Neural progenitor cell (in vitro differentiated cells): ENCODE data around the gene SLC9C1. TPM values are rescaled to one million over a fixed set of nuclear protein-coding genes. Genes with fewer than 3 reads are reported as not detected.
A peak's percentile ranks its signal among the peaks of the same experiment; 100 is the strongest.

Experiments used
- DNase-seq: peaks from one replicate; pipeline ENCODE4 v3.0.0-alpha.2; 2016; ENCODE audit warnings: low spot score
- H2AFZ ChIP-seq: fragments of 200-600 bp; sonication (generic); replicated peaks from 2 replicates; pipeline ENCODE4 v1.6.1; 2016; ENCODE audit warnings: antibody characterized with exemption
- H3F3A ChIP-seq: fragments of 200-600 bp; sonication (generic); 2 replicates; pipeline ENCODE4 v1.6.1; 2016; ENCODE audit warnings: antibody characterized with exemption, low read depth
- H3K27ac ChIP-seq: fragments of 200-600 bp; sonication (generic); 2 replicates; pipeline ENCODE4 v1.5.1; 2016; ENCODE audit warnings: mild to moderate bottlenecking
- H3K27me3 ChIP-seq: fragments of 200-600 bp; sonication (generic); 2 replicates; pipeline ENCODE4 v1.6.1; 2016; ENCODE audit warnings: mild to moderate bottlenecking, moderate library complexity
- H3K36me3 ChIP-seq: fragments of 200-600 bp; sonication (generic); 2 replicates; pipeline ENCODE4 v1.5.1; 2016
- H3K4me1 ChIP-seq: fragments of 200-600 bp; sonication (generic); 2 replicates; pipeline ENCODE4 v1.6.1; 2016; ENCODE audit warnings: mixed run types
- H3K4me2 ChIP-seq: fragments of 200-600 bp; sonication (generic); 2 replicates; pipeline ENCODE4 v1.6.1; 2016
- H3K4me3 ChIP-seq: fragments of 200-600 bp; sonication (generic); 2 replicates; pipeline ENCODE4 v1.5.1; 2016
- H3K79me2 ChIP-seq: fragments of 200-600 bp; sonication (generic); 2 replicates; pipeline ENCODE4 v1.6.1; 2016; ENCODE audit warnings: low read depth
- H3K9ac ChIP-seq: fragments of 200-600 bp; sonication (generic); 2 replicates; pipeline ENCODE4 v1.6.1; 2016
- H3K9me3 ChIP-seq: fragments of 200-600 bp; sonication (generic); 2 replicates; pipeline ENCODE4 v1.5.1; 2016; ENCODE audit warnings: low read depth
- H4K20me1 ChIP-seq: fragments of 200-600 bp; sonication (generic); 2 replicates; pipeline ENCODE4 v1.6.1; 2016; ENCODE audit warnings: low read depth
- H3K27ac Mint-ChIP-seq: 3 replicates; pipeline ENCODE4 v1.8.0; 2021; ENCODE audit warnings: mixed read lengths
- H3K27me3 Mint-ChIP-seq: 2 replicates; pipeline ENCODE4 v1.8.0; 2022; ENCODE audit warnings: low read depth, mild to moderate bottlenecking, inconsistent platforms, moderate library complexity, mixed read lengths; ENCODE audit not compliant: insufficient read depth
- H3K36me3 Mint-ChIP-seq: 3 replicates; pipeline ENCODE4 v1.8.0; 2021; ENCODE audit warnings: mixed read lengths
- H3K4me1 Mint-ChIP-seq: 3 replicates; pipeline ENCODE4 v1.8.0; 2021; ENCODE audit warnings: mixed read lengths
- H3K4me3 Mint-ChIP-seq: 3 replicates; pipeline ENCODE4 v1.8.0; 2021; ENCODE audit warnings: mild to moderate bottlenecking, moderate library complexity, mixed read lengths
- H3K9me3 Mint-ChIP-seq: 3 replicates; pipeline ENCODE4 v1.8.0; 2020; ENCODE audit warnings: mixed read lengths
- CTCF ChIP-seq: fragments of 200-600 bp; sonication (generic); IDR thresholded peaks from 2 replicates; pipeline ENCODE4 v1.5.1; 2017; ENCODE audit warnings: antibody characterized with exemption, mild to moderate bottlenecking
- EZH2 ChIP-seq: fragments of 200-600 bp; sonication (generic); IDR thresholded peaks from 2 replicates; pipeline ENCODE4 v1.6.1; 2017; ENCODE audit warnings: antibody characterized with exemption, mild to moderate bottlenecking, moderate library complexity
- EZH2phosphoT487 ChIP-seq: fragments of 200-600 bp; sonication (generic); IDR thresholded peaks from 2 replicates; pipeline ENCODE4 v1.6.1; 2017; ENCODE audit warnings: antibody characterized with exemption
- total RNA-seq: library from RNA; depleted of rRNA; stranded (reverse); fragments of >200 nt; gene quantifications from 2 replicates; pipeline ENCODE4 v1.2.3, GENCODE V29; 2015; ENCODE audit warnings: low replicate concordance

The SLC9C1 gene
- total RNA-seq, 1 donor from 2014 or later, result 1.3 TPM

GRCh38 chr3:112339134-112339533 lies 45.1 kb upstream of the SLC9C1 start:
- Mint-ChIP-seq H3K9me3 (peaks cover 18% of the 10 kb centered on the region), H3K27ac (no peak overlapping the region), H3K36me3 (peaks cover 56% of the 10 kb centered on the region), H3K4me1 (peaks cover 34% of the 10 kb centered on the region), H3K4me3 (no peak overlapping the region), H3K27me3 (no peaks in the 10 kb centered on the region)
- TF ChIP-seq CTCF (no peak), EZH2phosphoT487 (no peak), EZH2 (no peak)
- peaks cover 32% of the 10 kb centered on the region for H3K4me1 ChIP-seq
- peaks cover 49% of the 10 kb centered on the region for H4K20me1 ChIP-seq
- DNase-seq, result no peak
- H3K36me3 ChIP-seq, result peaks cover 25% of the 10 kb centered on the region
- no peak overlapping the region for H3K4me3 ChIP-seq
- no peak overlapping the region for H3K9ac ChIP-seq
- H3K9me3 ChIP-seq, result no peaks in the 10 kb centered on the region
- no peak overlapping the region for H3K27ac ChIP-seq
- H2AFZ ChIP-seq, result no peak overlapping the region
- H3F3A ChIP-seq, result no peaks in the 10 kb centered on the region
- peak overlapping the region; percentile 19 for H3K4me2 ChIP-seq
- H3K27me3 ChIP-seq, result no peaks in the 10 kb centered on the region
- peaks cover 100% of the 10 kb centered on the region for H3K79me2 ChIP-seq

GRCh38 chr3:112338727-112339056 lies 44.7 kb upstream of the SLC9C1 start:
- Mint-ChIP-seq H3K27me3 (no peaks in the 10 kb centered on the region), H3K4me3 (no peak overlapping the region), H3K4me1 (peaks cover 36% of the 10 kb centered on the region), H3K27ac (no peak overlapping the region), H3K9me3 (peaks cover 16% of the 10 kb centered on the region), H3K36me3 (peaks cover 51% of the 10 kb centered on the region)
- Histone ChIP-seq H3K9me3 (no peaks in the 10 kb centered on the region), H3F3A (no peaks in the 10 kb centered on the region), H3K4me1 (peaks cover 32% of the 10 kb centered on the region), H3K27me3 (no peaks in the 10 kb centered on the region), H3K27ac (no peak overlapping the region), H3K9ac (no peak overlapping the region), H2AFZ (no peak overlapping the region), H3K36me3 (peaks cover 21% of the 10 kb centered on the region), H3K4me2 (peak overlapping the region; percentile 17), H4K20me1 (peaks cover 49% of the 10 kb centered on the region), H3K4me3 (no peak overlapping the region), H3K79me2 (peaks cover 100% of the 10 kb centered on the region)
- no peak for DNase-seq
- TF ChIP-seq EZH2 (no peak), CTCF (no peak), EZH2phosphoT487 (no peak)

- Mint-ChIP-seq H3K4me1 (peaks cover 36% of the 10 kb centered on the region), H3K27me3 (no peaks in the 10 kb centered on the region), H3K4me3 (no peak overlapping the region), H3K27ac (no peak overlapping the region), H3K36me3 (peaks cover 49% of the 10 kb centered on the region), H3K9me3 (peaks cover 15% of the 10 kb centered on the region)
- no peak for TF ChIP-seq EZH2
- TF ChIP-seq EZH2phosphoT487, result no peak
- no peak for TF ChIP-seq CTCF
- Histone ChIP-seq H3K4me1 (peaks cover 32% of the 10 kb centered on the region), H3K9ac (no peak overlapping the region), H4K20me1 (peaks cover 49% of the 10 kb centered on the region), H3F3A (no peaks in the 10 kb centered on the region), H3K27ac (no peak overlapping the region), H3K4me2 (peak overlapping the region; percentile 17), H3K27me3 (no peaks in the 10 kb centered on the region), H3K79me2 (peaks cover 100% of the 10 kb centered on the region), H3K36me3 (peaks cover 16% of the 10 kb centered on the region), H3K9me3 (no peaks in the 10 kb centered on the region), H3K4me3 (no peak overlapping the region), H2AFZ (no peak overlapping the region)
- no peak for DNase-seq
These were observed 44.2 kb upstream of the SLC9C1 start for GRCh38 chr3:112338021-112338726.
